Measurements from ENCODE around the gene SFT2D1. TPM values are rescaled to one million over a fixed set of nuclear protein-coding genes. Genes with fewer than 3 reads are reported as not detected.

The SFT2D1 gene
- polyA plus RNA-seq, 3 donors, result 48.1 to 166 (median 140) TPM

DNA sequence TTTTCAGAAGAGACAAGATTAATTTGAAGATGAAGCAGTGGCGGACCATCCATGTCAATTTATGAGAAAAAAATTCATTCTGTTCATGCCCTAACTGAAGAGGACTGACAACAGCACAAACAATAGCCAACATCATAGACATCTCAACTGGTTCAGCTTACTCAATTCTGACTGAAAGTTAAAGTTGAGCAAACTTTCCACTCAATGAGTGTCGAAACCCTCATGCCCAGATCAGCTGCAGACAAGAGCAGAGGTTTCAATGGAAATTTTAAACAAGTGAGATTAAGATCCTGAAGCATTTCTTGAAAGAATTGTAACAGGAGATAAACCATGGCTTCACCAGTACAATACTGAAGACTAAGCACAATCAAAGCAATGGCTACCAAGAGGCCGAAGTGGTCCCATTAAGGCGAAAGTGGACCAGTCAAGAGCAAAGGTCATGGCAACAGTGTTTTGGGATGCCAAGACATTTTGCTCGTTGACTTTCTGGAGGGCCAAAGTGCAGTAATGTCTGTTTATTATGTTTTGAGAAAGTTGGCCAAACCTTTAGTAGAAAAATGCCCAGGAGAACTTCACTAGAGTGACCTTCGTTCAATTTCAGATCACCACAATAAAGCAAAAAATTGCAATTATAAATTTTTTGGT, 6.1 kb upstream of the SFT2D1 start:
- Mint-ChIP-seq H3K27me3 (ENCODE audit: low read depth in 3 of 3) (peaks cover 0 to 1% (median 0%) of the 10 kb centered on the region in 3 donors), H3K27ac (peak overlapping the region in 1 of 7 donors; percentile 50), H3K9me3 (peaks cover 0 to 10% (median 2%) of the 10 kb centered on the region in 7 donors), H3K36me3 (peaks cover 0 to 2% of the 10 kb centered on the region in 2 donors), H3K4me3 (no peak overlapping the region), H3K4me1 (peaks cover 33% of the 10 kb centered on the region)
- H3K4me1 ChIP-seq (ENCODE audit: control insufficient read depth in 1 of 2, insufficient read depth in 2 of 2, low read length in 2 of 2), result peaks cover 28% of the 10 kb centered on the region in 2 donors
- H3K79me2 ChIP-seq (ENCODE audit: insufficient read depth, low read length), result no peaks in the 10 kb centered on the region
- no peaks in the 10 kb centered on the region for H3K36me3 ChIP-seq (replicated peaks in 1 of 2; ENCODE audit: control insufficient read depth in 1 of 2, insufficient read depth in 2 of 2, low read length in 2 of 2)
- H4K20me1 ChIP-seq (ENCODE audit: insufficient read depth, low read length), result no peaks in the 10 kb centered on the region
- no peak overlapping the region for H3K4me3 ChIP-seq (replicated peaks in 1 of 3; ENCODE audit: low read depth in 2 of 3, low read length in 3 of 3)
- no peaks in the 10 kb centered on the region for H3K9me3 ChIP-seq (replicated peaks in 1 of 2; ENCODE audit: control insufficient read depth in 1 of 2, insufficient read depth in 1 of 2, low read length in 2 of 2)
- H3K4me2 ChIP-seq (replicated peaks; ENCODE audit: extremely low read depth, low read length, poor library complexity, severe bottlenecking), result no peak overlapping the region
- 100% methylated on average over 1 of the region's 6 CpGs for WGBS (ENCODE audit: insufficient coverage)
- DNase-seq, result no peak
- no peaks in the 10 kb centered on the region for H3K27me3 ChIP-seq (ENCODE audit: control insufficient read depth in 2 of 2, insufficient read depth in 2 of 2, low read length in 2 of 2)
- TF ChIP-seq, protein P1, sequence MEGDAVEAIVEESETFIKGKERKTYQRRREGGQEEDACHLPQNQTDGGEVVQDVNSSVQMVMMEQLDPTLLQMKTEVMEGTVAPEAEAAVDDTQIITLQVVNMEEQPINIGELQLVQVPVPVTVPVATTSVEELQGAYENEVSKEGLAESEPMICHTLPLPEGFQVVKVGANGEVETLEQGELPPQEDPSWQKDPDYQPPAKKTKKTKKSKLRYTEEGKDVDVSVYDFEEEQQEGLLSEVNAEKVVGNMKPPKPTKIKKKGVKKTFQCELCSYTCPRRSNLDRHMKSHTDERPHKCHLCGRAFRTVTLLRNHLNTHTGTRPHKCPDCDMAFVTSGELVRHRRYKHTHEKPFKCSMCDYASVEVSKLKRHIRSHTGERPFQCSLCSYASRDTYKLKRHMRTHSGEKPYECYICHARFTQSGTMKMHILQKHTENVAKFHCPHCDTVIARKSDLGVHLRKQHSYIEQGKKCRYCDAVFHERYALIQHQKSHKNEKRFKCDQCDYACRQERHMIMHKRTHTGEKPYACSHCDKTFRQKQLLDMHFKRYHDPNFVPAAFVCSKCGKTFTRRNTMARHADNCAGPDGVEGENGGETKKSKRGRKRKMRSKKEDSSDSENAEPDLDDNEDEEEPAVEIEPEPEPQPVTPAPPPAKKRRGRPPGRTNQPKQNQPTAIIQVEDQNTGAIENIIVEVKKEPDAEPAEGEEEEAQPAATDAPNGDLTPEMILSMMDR (IDR thresholded peaks at IDR 0.05), result no peak
- H3K9ac ChIP-seq (ENCODE audit: insufficient read depth, low read length, poor library complexity, severe bottlenecking), result no peak overlapping the region
- H2AFZ ChIP-seq (ENCODE audit: insufficient read depth, low read depth, low read length, poor library complexity, severe bottlenecking), result no peak overlapping the region
- intact Hi-C loops (cut with micrococcal nuclease), result no loop called here
- H3K27ac ChIP-seq (ENCODE audit: low read depth in 1 of 2, low read length in 2 of 2), result no peak overlapping the region

DNA sequence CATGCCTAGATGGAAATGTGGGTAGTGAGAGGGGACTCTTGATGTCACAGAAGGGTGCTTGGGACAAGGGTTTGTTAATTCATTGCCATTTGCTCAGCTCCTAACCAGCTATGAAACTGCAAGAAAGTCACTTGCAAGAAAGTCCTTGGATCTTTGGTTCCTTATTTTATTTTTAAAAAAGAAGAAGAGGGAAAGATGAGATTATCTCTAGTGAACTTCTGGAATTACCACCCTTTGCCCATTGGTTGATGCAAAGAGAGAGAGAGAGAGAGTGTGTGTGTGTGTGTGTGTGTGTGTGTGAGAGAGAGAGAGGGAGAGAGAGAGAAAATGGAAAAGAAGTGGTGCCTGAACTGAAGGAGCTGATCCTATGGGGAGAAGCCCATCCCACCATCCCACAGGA, 4.6 kb upstream of the SFT2D1 start:
- Mint-ChIP-seq H3K4me1 (peaks cover 32% of the 10 kb centered on the region), H3K9me3 (peaks cover 0 to 10% (median 2%) of the 10 kb centered on the region in 7 donors), H3K36me3 (peaks cover 0 to 2% of the 10 kb centered on the region in 2 donors), H3K27ac (peak overlapping the region in 6 of 7 donors; percentile 20 to 79 (median 60)), H3K27me3 (ENCODE audit: low read depth in 3 of 3) (peaks cover 0 to 1% (median 0%) of the 10 kb centered on the region in 3 donors), H3K4me3 (peak overlapping the region in 1 of 2 donors; percentile 39)
- Histone ChIP-seq H3K4me1 (ENCODE audit: control insufficient read depth in 1 of 2, insufficient read depth in 2 of 2, low read length in 2 of 2) (peaks cover 31 to 33% of the 10 kb centered on the region in 2 donors), H4K20me1 (ENCODE audit: insufficient read depth, low read length) (no peaks in the 10 kb centered on the region), H3K9ac (ENCODE audit: insufficient read depth, low read length, poor library complexity, severe bottlenecking) (no peak overlapping the region), H3K9me3 (replicated peaks in 1 of 2; ENCODE audit: control insufficient read depth in 1 of 2, insufficient read depth in 1 of 2, low read length in 2 of 2) (no peaks in the 10 kb centered on the region), H3K27ac (ENCODE audit: low read depth in 1 of 2, low read length in 2 of 2) (no peak overlapping the region), H3K79me2 (ENCODE audit: insufficient read depth, low read length) (peaks cover 10% of the 10 kb centered on the region), H2AFZ (ENCODE audit: insufficient read depth, low read depth, low read length, poor library complexity, severe bottlenecking) (no peak overlapping the region), H3K36me3 (replicated peaks in 1 of 2; ENCODE audit: control insufficient read depth in 1 of 2, insufficient read depth in 2 of 2, low read length in 2 of 2) (no peaks in the 10 kb centered on the region), H3K4me3 (replicated peaks in 1 of 3; ENCODE audit: low read depth in 2 of 3, low read length in 3 of 3) (no peak overlapping the region), H3K27me3 (ENCODE audit: control insufficient read depth in 2 of 2, insufficient read depth in 2 of 2, low read length in 2 of 2) (no peaks in the 10 kb centered on the region), H3K4me2 (replicated peaks; ENCODE audit: extremely low read depth, low read length, poor library complexity, severe bottlenecking) (no peak overlapping the region)
- TF ChIP-seq, protein P1 (IDR thresholded peaks at IDR 0.05), result no peak
- peak in 2 of 3 donors; percentile 5 to 35 for DNase-seq
- intact Hi-C loops (cut with micrococcal nuclease), result no loop called here

All from CD14-positive monocyte (primary cell).